PFSK-1 (cell line): ENCODE measurements around the gene SGMS2.

Experiments
- FOXP2 ChIP-seq: optimal IDR thresholded peaks from 2 replicates; pipeline ENCODE3; 2011; ENCODE audit warnings: borderline replicate concordance, control low read depth, inconsistent platforms; ENCODE audit not compliant: insufficient read depth; ENCODE audit errors: extremely low read length, extremely low read depth
- POLR2AphosphoS5 ChIP-seq: IDR thresholded peaks from 2 replicates; pipeline ENCODE4 v1.6.1; 2012; ENCODE audit warnings: low read depth, mild to moderate bottlenecking, control low read depth, low read length, moderate library complexity
- SIN3A ChIP-seq: IDR thresholded peaks from 2 replicates; pipeline ENCODE4 v1.6.1; 2012; ENCODE audit warnings: mild to moderate bottlenecking, low read length, moderate library complexity, borderline replicate concordance; ENCODE audit not compliant: insufficient read depth
- TAF1 ChIP-seq: IDR thresholded peaks from 2 replicates; pipeline ENCODE4 v1.6.1; 2012; ENCODE audit warnings: low read length, control low read depth, borderline replicate concordance; ENCODE audit not compliant: insufficient read depth
- TF ChIP-seq, protein P1 (sequence below), 2 experiments: IDR thresholded peaks; 2 replicates each; pipeline versions ENCODE4 v1.6.1 to v1.8.0; 2011 to 2012; ENCODE audit warnings: low read depth in 2 of 2, low read length in 2 of 2, control low read depth in 1 of 2, inconsistent platforms in 1 of 2, mild to moderate bottlenecking in 1 of 2, moderate library complexity in 1 of 2; ENCODE audit not compliant: insufficient read depth in 1 of 2

The SGMS2 gene

DNA sequence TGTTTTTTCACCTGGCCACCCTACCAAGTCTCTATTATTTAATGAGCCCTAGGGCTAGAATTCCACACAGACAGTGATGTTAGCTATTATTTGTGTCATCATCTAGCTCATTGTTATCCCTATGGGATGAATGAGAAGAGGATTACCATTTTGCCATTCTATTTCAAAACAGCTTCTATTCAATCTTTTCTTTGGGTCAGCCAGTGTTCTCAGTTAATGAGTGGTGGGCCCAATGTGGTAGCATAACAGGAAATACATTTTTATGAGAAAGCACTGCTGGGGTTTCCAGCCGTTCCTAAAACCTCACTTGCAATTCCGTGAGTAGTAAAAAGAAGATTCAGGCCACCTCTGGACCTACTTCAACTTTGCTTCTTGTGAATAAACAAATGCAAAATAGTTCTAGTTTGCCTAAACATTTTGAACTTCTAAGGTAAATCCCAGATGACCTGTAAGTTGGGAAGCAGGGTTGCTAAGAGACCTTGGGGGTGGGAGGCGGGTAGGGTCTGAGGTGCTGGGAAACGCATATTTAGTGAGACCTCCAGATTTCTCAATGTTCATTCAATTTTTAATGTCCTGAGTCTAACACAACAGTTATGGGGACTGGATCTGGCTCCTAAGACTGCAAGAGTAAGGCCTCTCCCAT, 81.8 kb downstream of the SGMS2 start:
- TF ChIP-seq FOXP2 (no peak), TAF1 (no peak), POLR2AphosphoS5 (no peak), SIN3A (no peak)
- TF ChIP-seq, protein P1, sequence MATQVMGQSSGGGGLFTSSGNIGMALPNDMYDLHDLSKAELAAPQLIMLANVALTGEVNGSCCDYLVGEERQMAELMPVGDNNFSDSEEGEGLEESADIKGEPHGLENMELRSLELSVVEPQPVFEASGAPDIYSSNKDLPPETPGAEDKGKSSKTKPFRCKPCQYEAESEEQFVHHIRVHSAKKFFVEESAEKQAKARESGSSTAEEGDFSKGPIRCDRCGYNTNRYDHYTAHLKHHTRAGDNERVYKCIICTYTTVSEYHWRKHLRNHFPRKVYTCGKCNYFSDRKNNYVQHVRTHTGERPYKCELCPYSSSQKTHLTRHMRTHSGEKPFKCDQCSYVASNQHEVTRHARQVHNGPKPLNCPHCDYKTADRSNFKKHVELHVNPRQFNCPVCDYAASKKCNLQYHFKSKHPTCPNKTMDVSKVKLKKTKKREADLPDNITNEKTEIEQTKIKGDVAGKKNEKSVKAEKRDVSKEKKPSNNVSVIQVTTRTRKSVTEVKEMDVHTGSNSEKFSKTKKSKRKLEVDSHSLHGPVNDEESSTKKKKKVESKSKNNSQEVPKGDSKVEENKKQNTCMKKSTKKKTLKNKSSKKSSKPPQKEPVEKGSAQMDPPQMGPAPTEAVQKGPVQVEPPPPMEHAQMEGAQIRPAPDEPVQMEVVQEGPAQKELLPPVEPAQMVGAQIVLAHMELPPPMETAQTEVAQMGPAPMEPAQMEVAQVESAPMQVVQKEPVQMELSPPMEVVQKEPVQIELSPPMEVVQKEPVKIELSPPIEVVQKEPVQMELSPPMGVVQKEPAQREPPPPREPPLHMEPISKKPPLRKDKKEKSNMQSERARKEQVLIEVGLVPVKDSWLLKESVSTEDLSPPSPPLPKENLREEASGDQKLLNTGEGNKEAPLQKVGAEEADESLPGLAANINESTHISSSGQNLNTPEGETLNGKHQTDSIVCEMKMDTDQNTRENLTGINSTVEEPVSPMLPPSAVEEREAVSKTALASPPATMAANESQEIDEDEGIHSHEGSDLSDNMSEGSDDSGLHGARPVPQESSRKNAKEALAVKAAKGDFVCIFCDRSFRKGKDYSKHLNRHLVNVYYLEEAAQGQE (IDR thresholded peaks at IDR 0.05; ENCODE audit: insufficient read depth in 1 of 2, low read depth in 2 of 2, low read length in 2 of 2) = no peak

DNA sequence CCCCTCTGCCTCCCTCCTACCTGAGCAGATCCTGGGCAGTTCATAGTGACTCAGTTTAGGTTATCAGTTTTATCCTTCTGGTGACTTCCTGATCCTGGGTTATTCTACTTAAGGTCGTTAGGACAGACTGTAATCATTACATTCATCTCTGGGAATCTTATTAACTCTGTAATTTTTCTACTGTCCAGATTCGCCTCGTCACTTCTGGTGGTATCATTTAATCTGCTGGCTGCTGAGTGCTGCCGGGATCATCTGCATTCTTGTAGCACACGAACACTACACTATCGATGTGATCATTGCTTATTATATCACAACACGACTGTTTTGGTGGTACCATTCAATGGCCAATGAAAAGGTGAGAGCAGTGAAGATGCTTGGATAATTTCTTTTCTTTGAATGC, 83.6 kb downstream of the SGMS2 start:
- TF ChIP-seq POLR2AphosphoS5 (no peak), TAF1 (no peak), SIN3A (no peak), FOXP2 (no peak)
- TF ChIP-seq, protein P1 (IDR thresholded peaks at IDR 0.05; ENCODE audit: insufficient read depth in 1 of 2, low read depth in 2 of 2, low read length in 2 of 2) = no peak

- TF ChIP-seq, protein P1 (IDR thresholded peaks at IDR 0.05; ENCODE audit: insufficient read depth in 1 of 2, low read depth in 2 of 2, low read length in 2 of 2) = no peak
- TF ChIP-seq POLR2AphosphoS5 (no peak), TAF1 (no peak), SIN3A (no peak), FOXP2 (no peak)
Measured at GRCh38 chr4:107913283-107913899, 88.7 kb downstream of the SGMS2 start.

- TF ChIP-seq SIN3A (no peak), POLR2AphosphoS5 (no peak), FOXP2 (no peak)
- TF ChIP-seq, protein P1 (IDR thresholded peaks at IDR 0.05; ENCODE audit: insufficient read depth in 1 of 2, low read depth in 2 of 2, low read length in 2 of 2) = no peak
Measured at GRCh38 chr4:107915220-107915619, 90.5 kb downstream of the SGMS2 start.

DNA sequence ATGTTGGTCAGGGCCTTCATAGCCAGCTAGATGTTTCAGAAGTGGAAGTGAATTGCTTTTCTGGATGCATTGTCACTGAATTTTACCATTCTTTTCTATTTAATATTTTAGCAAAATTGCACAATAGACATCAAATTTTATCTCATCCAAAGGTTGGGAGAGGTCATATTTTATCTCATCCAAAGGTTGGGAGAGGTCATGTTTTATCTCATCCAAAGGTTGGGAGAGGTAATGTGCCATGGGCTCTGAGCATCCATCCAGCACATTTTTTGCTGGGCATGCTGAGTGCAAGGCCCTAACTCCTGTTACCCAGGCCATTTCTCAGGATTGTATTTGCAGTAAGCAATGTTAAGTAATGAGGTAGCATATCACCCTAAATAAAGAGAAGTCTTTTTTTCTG, 91.9 kb downstream of the SGMS2 start:
- TF ChIP-seq, protein P1 (IDR thresholded peaks at IDR 0.05; ENCODE audit: insufficient read depth in 1 of 2, low read depth in 2 of 2, low read length in 2 of 2) = no peak
- TF ChIP-seq POLR2AphosphoS5 (no peak), SIN3A (no peak), FOXP2 (no peak), TAF1 (no peak)
